ENCODE data around the gene NOL4L.
A peak's percentile ranks its signal among the peaks of the same experiment; 100 is the strongest.
"Not testable (repeated sequence)": the region's sequence is repeated elsewhere in the genome, so short reads cannot be mapped to it uniquely, and the experiment has no call there.

Gene NOL4L

GRCh38 chr20:32407131-32407750 lies 177.9 kb downstream of the NOL4L start:
- H3K27ac Mint-ChIP-seq: peak overlapping the region; percentile 69
- H3K9me3 Mint-ChIP-seq: not testable (repeated sequence)
- peak in 1 of 2 donors; percentile 26 for DNase-seq (ENCODE audit: low spot score in 2 of 2)
- peak overlapping the region; percentile 47 for H3K4me3 Mint-ChIP-seq
- peaks cover 44% of the 10 kb centered on the region for H3K4me1 Mint-ChIP-seq
- peaks cover 76% of the 10 kb centered on the region for H3K36me3 Mint-ChIP-seq
- ATAC-seq: peak; percentile 98

GRCh38 chr20:32406701-32407100 lies 178.4 kb downstream of the NOL4L start:
- H3K4me1 Mint-ChIP-seq: peaks cover 39% of the 10 kb centered on the region
- no peaks in the 10 kb centered on the region for H3K9me3 Mint-ChIP-seq
- peaks cover 75% of the 10 kb centered on the region for H3K36me3 Mint-ChIP-seq
- peak overlapping the region; percentile 69 for H3K27ac Mint-ChIP-seq
- ATAC-seq (peak; percentile 42), DNase-seq (ENCODE audit: low spot score in 2 of 2) (no peak)
- H3K4me3 Mint-ChIP-seq: peak overlapping the region; percentile 47

- no peak overlapping the region for H3K4me3 Mint-ChIP-seq
- no peaks in the 10 kb centered on the region for H3K9me3 Mint-ChIP-seq
- ATAC-seq (no peak), DNase-seq (ENCODE audit: low spot score in 2 of 2) (no peak)
- H3K27ac Mint-ChIP-seq: no peak overlapping the region
- peaks cover 52% of the 10 kb centered on the region for H3K4me1 Mint-ChIP-seq
- H3K36me3 Mint-ChIP-seq: peaks cover 75% of the 10 kb centered on the region
These were observed 181.1 kb downstream of the NOL4L start for GRCh38 chr20:32404017-32404416.

GRCh38 chr20:32400476-32400875 lies 184.7 kb downstream of the NOL4L start:
- H3K36me3 Mint-ChIP-seq: peaks cover 85% of the 10 kb centered on the region
- DNase-seq (ENCODE audit: low spot score in 2 of 2) (no peak), ATAC-seq (no peak)
- H3K27ac Mint-ChIP-seq: no peak overlapping the region
- H3K9me3 Mint-ChIP-seq: no peaks in the 10 kb centered on the region
- no peak overlapping the region for H3K4me3 Mint-ChIP-seq
- H3K4me1 Mint-ChIP-seq: peaks cover 39% of the 10 kb centered on the region

GRCh38 chr20:32397567-32398084 lies 187.5 kb downstream of the NOL4L start:
- Mint-ChIP-seq H3K4me1 (peaks cover 30% of the 10 kb centered on the region), H3K9me3 (no peaks in the 10 kb centered on the region), H3K36me3 (peaks cover 95% of the 10 kb centered on the region), H3K4me3 (no peak overlapping the region), H3K27ac (no peak overlapping the region)
- ATAC-seq (no peak), DNase-seq (ENCODE audit: low spot score in 2 of 2) (no peak)

GRCh38 chr20:32396646-32397160 lies 188.4 kb downstream of the NOL4L start:
- peaks cover 98% of the 10 kb centered on the region for H3K36me3 Mint-ChIP-seq
- no peak overlapping the region for H3K27ac Mint-ChIP-seq
- no peak overlapping the region for H3K4me3 Mint-ChIP-seq
- H3K4me1 Mint-ChIP-seq: peaks cover 30% of the 10 kb centered on the region
- no peak for ATAC-seq
- DNase-seq (ENCODE audit: low spot score in 2 of 2): no peak
- H3K9me3 Mint-ChIP-seq: no peaks in the 10 kb centered on the region

GRCh38 chr20:32395066-32395465 lies 190.1 kb downstream of the NOL4L start:
- Mint-ChIP-seq H3K4me3 (no peak overlapping the region), H3K27ac (no peak overlapping the region)
- no peak for ATAC-seq

More at GRCh38 chr20:32395066-32395465, 190.1 kb downstream of the NOL4L start:
- DNase-seq (ENCODE audit: low spot score in 2 of 2): no peak
- Mint-ChIP-seq H3K9me3 (no peaks in the 10 kb centered on the region), H3K4me1 (peaks cover 18% of the 10 kb centered on the region), H3K36me3 (peaks cover 98% of the 10 kb centered on the region)
